Activated T-cell treated with anti-CD3 and anti-CD28 coated beads, Interleukin-2, amount 50 U/mL, for 48 hours (primary cell): ENCODE results near the gene CRY1.
"Not testable (repeated sequence)": the region's sequence is repeated elsewhere in the genome, so short reads cannot be mapped to it uniquely, and the experiment has no call there.

Experiments used
- DNase-seq, 2 experiments: peaks; one replicate each; pipeline ENCODE4 v3.0.0-alpha.2; 2020

Gene CRY1

DNA sequence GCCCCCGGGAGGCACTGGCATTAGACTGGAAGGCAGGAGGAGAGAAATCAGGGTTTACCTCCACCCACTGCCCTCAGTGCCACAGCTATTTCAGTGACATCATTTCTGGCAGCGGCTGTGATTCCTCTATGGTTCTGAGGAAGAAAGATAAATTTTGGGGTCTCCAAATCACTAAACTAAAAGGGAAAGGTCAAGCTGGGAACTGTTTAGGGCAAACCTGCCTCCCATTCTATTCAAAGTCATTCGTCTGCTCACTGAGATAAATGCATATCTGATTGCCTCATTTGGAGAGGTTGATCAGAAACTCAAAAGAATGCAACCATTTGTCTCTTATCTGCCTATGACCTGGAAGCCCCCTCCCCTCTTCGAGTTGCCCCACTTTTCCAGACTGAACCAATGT is 14.0 kb upstream of the CRY1 start:
- DNase-seq = no peak

GRCh38 chr12:107106241-107107025 is 13.1 kb upstream of the CRY1 start:
- no peak for DNase-seq

- no peak for DNase-seq
These were observed 12.0 kb upstream of the CRY1 start for GRCh38 chr12:107105410-107105703.

DNA sequence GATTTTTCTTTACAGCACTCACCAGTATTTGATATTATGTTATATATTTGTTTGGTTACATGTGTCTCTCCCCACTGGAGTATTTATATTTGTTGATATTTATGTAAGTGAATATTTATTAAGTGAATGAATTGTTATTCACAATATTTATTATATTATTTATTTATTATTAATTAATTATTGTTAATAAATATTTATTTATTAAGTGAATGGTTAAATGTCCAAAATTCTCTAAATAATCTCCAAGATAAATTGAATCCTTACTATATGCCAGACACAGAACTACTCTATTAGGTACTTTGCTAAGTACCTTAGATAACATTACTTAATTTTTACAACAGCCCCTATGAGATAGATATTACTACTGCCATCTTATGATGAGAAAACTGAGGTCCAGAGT is 10.2 kb upstream of the CRY1 start:
- DNase-seq = no peak

GRCh38 chr12:107103097-107103496 is 9.7 kb upstream of the CRY1 start:
- no peak for DNase-seq

GRCh38 chr12:107102294-107102693 is 8.9 kb upstream of the CRY1 start:
- no peak for DNase-seq

DNA sequence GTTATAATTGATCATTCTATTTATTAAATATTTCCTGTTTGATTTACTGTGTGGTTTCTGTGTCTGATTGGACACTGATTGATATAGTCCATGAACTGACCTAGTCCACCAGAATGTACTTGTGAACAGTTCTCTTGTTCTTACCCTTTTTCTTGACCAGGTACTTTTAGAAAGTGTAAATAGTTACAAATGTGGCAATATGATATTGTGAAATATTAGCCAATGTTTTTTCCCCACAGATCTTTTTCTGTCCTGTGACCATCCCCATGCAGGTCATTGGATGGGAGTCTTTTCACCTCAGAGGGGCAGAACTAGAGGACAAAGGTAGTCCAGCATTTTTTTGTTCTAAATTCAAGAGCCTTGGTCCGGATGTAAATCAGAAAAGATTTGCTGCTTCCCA is 8.3 kb upstream of the CRY1 start:
- DNase-seq = no peak

DNA sequence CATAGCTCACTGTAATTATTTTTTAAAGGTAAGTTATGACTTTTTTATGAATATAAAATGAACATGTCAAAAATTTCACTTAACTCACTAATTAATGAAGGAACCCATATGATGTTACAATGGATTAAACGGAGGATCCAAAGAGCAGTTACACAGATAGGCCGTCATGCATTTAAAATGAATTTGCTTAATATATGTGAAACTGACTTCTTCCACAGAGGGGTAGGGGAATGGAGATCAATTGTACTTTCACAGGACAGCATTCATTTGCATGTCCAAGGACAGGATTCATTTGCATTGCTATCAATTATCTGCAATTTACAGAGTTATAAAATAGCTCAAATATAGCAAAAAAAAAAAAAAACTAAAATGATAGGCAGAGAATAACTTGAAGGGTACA is 6.6 kb upstream of the CRY1 start:
- no peak for DNase-seq

GRCh38 chr12:107096571-107096970 is 3.2 kb upstream of the CRY1 start:
- DNase-seq = no peak

- no peak for DNase-seq
These were observed 767 bp upstream of the CRY1 start for GRCh38 chr12:107094183-107094448.

- DNase-seq = peak in 1 of 2 experiments; percentile 83
These were observed 506 bp downstream of the CRY1 start for GRCh38 chr12:107092669-107093416.

DNA sequence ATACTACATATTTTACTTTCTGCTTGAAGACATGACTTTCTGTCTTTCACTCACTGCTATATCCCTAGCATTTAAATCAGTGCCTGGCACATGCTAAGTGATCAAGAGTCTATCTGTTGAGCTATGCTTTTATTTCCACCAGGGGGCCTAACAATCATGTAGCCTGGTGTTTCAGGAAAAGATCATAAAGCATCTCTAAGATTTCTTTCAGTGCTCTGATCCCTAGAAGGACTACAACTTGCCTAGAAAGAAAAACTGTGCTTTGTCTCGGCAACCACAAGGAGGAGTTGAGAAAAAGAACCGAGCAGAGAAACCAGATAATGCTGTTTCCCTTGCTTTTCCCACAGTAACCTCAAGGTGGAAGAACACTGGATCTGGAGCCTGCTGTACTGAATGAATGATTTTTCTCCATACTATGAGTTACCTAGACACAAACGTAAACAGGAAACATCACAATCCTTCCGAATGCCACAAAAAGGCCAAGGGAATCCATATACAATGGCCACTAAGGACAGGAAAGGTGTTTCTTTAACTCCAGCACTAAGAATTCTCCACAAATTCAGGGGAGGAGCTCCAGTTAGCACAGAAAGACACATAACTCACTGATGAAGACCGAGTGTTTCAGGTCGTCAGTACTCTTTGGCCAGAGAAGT is 1.2 kb downstream of the CRY1 start:
- DNase-seq = peak; percentile 22 to 27

GRCh38 chr12:107091381-107091780 is 2.0 kb downstream of the CRY1 start:
- DNase-seq = no peak

GRCh38 chr12:107090711-107091110 is 2.6 kb downstream of the CRY1 start:
- DNase-seq = no peak

GRCh38 chr12:107088912-107089311 is 4.4 kb downstream of the CRY1 start:
- DNase-seq = no peak

- DNase-seq = no peak
These were observed 7.0 kb downstream of the CRY1 start for GRCh38 chr12:107086314-107086713.

- DNase-seq = no peak
These were observed 11.6 kb downstream of the CRY1 start for GRCh38 chr12:107081778-107082177.

DNA sequence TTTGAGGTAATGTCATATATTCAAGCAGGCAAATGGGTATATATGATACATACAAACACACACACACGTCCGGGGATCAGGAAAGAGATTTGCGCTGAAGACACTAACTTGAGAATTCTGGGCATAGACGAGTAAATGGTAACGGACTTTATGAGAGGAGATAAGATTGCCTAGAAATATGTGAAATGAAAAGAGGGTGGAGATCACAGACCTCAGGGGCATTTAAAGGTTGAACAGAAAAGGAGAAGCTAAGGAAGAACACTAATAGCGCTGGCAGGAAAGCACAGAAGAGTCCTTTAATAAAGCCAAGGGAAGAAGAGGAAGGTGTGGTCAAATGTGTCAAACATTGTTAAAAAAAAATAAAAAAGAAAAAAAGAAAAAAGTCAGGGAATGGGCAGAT is 13.1 kb downstream of the CRY1 start:
- DNase-seq = no peak

- DNase-seq = no peak
These were observed 14.0 kb downstream of the CRY1 start for GRCh38 chr12:107079172-107080011.

GRCh38 chr12:107073266-107073665 is 20.1 kb downstream of the CRY1 start:
- not testable (repeated sequence) for DNase-seq

DNA sequence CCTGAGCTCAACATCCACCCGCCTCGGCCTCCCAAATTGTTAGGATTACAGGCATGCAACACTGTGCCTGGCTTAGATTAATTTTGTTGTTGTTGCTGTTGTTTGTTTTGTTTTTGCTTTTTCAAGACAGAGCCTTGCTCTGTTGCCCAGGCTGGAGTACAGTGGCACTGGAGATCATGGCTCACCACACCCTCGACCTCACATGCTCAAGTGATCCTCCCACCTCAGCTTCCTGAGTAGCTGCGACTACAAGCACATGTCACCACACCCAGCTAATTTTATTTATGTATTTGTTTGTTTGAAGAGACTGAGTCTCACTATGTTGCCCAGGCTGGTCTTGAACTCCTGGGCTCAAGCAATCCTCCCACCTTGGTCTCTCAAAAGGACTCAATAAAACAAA is 26.7 kb downstream of the CRY1 start:
- no peak for DNase-seq

- DNase-seq = no peak
These were observed 28.7 kb downstream of the CRY1 start for GRCh38 chr12:107064687-107065086.

DNA sequence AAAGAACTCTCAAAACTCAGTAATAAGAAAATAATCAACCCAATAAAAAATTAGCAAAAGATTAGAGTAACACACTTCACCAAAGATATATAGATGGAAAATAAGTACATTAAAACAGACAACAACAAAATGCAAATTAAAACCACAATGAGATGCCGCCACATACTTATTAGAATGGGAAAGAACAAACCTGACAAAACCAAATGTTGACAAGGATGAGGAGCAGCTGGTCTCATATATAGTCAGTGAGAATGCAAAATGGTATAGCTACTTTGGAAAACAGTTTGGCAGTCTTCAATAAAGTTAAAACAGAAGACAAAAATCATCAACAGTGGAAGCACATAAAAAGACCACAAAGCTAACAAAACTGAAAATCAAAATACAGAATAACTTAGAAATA is 29.1 kb downstream of the CRY1 start:
- no peak for DNase-seq

GRCh38 chr12:107058190-107058589 is 35.2 kb downstream of the CRY1 start:
- DNase-seq = no peak
